H1 (cell line): ENCODE data around the gene CGB2.

Experiments used
- CEBPB ChIP-seq: IDR thresholded peaks from 2 replicates; pipeline ENCODE4 v1.6.1; 2012; ENCODE audit warnings: low read depth, low read length
- EZH2 ChIP-seq: fragments of 200-600 bp; sonication (generic); IDR thresholded peaks from 2 replicates; pipeline ENCODE4 v1.7.1; 2012; ENCODE audit warnings: low read depth, mild to moderate bottlenecking, moderate library complexity, low read length, inconsistent platforms; ENCODE audit not compliant: severe bottlenecking
- POLR2AphosphoS5 ChIP-seq: IDR thresholded peaks from 2 replicates; pipeline ENCODE4 v1.6.1; 2011; ENCODE audit warnings: low read depth, low read length

- TF ChIP-seq POLR2AphosphoS5 (no peak), EZH2 (no peak), CEBPB (no peak)
These were observed 26.6 kb upstream of the CGB2 start for GRCh38 chr19:49004964-49005614.
